NK-92 (cell line): ENCODE results near the gene PPIP5K2.
"Not testable (repeated sequence)": the region's sequence is repeated elsewhere in the genome, so short reads cannot be mapped to it uniquely, and the experiment has no call there.

Experiments
- DNase-seq: peaks from one replicate; lab custom pipeline; 2025; ENCODE audit not compliant: unreplicated experiment; lab: John Stamatoyannopoulos, UW

PPIP5K2 gene

GRCh38 chr5:103119765-103120606 is at the start of gene PPIP5K2, which contains the start of gene GIN1:
Gene PPIP5K2, plus strand, starts transcription at chr5:103120301. Its CDS starts 9,289 bp downstream, at chr5:103129590.
Gene GIN1, minus strand, starts transcription at chr5:103120138. Its CDS starts 11,431 bp downstream, at chr5:103108707.
- DNase-seq: peak; percentile 76

- DNase-seq: not testable (repeated sequence)
These were observed 46.6 kb upstream of the PPIP5K2 start for GRCh38 chr5:103073500-103073899.

- no peak for DNase-seq
These were observed 44.7 kb upstream of the PPIP5K2 start for GRCh38 chr5:103075442-103075841.

GRCh38 chr5:103079796-103080195 is 40.3 kb upstream of the PPIP5K2 start:
- DNase-seq: no peak

GRCh38 chr5:103086547-103086946 is 33.6 kb upstream of the PPIP5K2 start:
- no peak for DNase-seq

- DNase-seq: no peak
These were observed 30.8 kb upstream of the PPIP5K2 start for GRCh38 chr5:103089272-103089671.

- no peak for DNase-seq
These were observed 29.3 kb upstream of the PPIP5K2 start for GRCh38 chr5:103090791-103091190.

- DNase-seq: no peak
These were observed 27.4 kb upstream of the PPIP5K2 start for GRCh38 chr5:103092676-103093075.

GRCh38 chr5:103093727-103094126 is 26.4 kb upstream of the PPIP5K2 start:
- DNase-seq: no peak

GRCh38 chr5:103094737-103095136 is 25.4 kb upstream of the PPIP5K2 start:
- no peak for DNase-seq

- no peak for DNase-seq
These were observed 21.1 kb upstream of the PPIP5K2 start for GRCh38 chr5:103098993-103099392.

- DNase-seq: no peak
These were observed 18.9 kb upstream of the PPIP5K2 start for GRCh38 chr5:103101079-103101750.

GRCh38 chr5:103102234-103102633 is 17.9 kb upstream of the PPIP5K2 start:
- DNase-seq: no peak

- DNase-seq: no peak
These were observed 12.0 kb upstream of the PPIP5K2 start for GRCh38 chr5:103108086-103108485.

- no peak for DNase-seq
These were observed 10.8 kb upstream of the PPIP5K2 start for GRCh38 chr5:103109277-103109676.

GRCh38 chr5:103110403-103110802 is 9.7 kb upstream of the PPIP5K2 start:
- DNase-seq: no peak

- no peak for DNase-seq
These were observed 8.6 kb upstream of the PPIP5K2 start for GRCh38 chr5:103111468-103111867.

GRCh38 chr5:103112910-103113309 is 7.2 kb upstream of the PPIP5K2 start:
- no peak for DNase-seq

- no peak for DNase-seq
These were observed 5.7 kb upstream of the PPIP5K2 start for GRCh38 chr5:103114440-103114839.

GRCh38 chr5:103117471-103117991 is 2.6 kb upstream of the PPIP5K2 start:
- DNase-seq: no peak

GRCh38 chr5:103119070-103119764 is 884 bp upstream of the PPIP5K2 start:
- no peak for DNase-seq
